Right forelimb (tissue), 1 donor: ENCODE measurements around the gene GRPEL2.
"Not testable (repeated sequence)": the region's sequence is repeated elsewhere in the genome, so short reads cannot be mapped to it uniquely, and the experiment has no call there.

Source experiments
- DNase-seq: peaks from one replicate; pipeline ENCODE4 v3.0.0-alpha.2; 2018

Gene GRPEL2

DNA sequence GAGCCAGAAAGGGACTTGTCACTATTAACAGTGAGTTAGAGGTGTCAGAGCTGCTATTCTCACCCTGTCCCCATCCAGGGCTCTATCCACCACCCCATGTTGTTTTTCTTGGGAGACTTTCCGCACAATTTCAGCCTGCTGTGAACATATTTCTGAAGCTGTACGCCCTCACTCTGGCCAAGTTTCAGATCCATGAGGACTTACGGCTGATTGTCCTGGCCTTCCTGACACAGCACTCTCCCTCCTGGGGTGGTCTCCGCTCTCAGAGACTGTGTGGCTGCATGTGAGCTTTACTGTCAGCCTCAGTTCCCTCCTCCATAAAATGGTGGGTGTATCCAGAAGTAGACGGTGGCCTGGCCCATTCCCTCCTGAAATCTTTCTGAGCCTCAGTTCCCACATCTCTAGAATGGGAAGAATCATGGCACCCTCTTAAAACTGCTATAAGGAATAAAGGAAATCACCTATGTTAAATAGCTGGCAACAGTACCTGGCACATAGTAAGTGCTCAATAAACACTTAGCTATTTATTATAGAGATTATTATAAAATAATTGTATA, 34.6 kb downstream of the GRPEL2 start:
- no peak for DNase-seq

DNA sequence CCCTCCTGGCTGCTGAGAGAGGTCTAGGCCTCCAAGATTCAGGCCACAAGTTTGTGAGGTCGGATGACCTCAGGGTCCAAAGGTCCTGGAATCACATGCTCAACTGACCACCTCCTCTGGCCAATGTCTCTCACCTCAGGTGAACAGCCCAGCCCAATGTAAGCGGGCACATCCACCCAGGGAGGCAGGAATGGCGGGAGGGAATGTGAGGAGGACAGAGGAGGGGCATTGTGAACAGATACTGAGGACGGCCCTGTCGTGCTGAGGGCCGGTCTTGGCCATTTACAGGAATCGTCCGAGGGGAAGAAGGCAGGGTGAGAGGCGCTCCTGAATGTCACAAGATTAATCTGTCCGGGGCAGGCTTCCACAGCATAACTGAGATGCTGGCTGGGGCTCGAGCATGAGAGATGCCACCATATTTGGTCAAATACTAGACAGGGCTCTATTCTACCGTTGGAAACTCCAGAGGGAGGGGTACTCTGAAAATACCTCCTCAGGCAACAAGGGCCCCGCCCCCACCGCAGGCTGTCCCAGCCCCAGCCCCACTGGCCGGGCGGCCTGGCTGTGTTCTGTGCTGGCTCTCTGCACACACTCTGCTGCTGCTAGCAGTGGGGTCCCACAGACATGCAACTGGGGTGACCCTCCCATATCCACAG, 35.3 kb downstream of the GRPEL2 start:
- no peak for DNase-seq

DNA sequence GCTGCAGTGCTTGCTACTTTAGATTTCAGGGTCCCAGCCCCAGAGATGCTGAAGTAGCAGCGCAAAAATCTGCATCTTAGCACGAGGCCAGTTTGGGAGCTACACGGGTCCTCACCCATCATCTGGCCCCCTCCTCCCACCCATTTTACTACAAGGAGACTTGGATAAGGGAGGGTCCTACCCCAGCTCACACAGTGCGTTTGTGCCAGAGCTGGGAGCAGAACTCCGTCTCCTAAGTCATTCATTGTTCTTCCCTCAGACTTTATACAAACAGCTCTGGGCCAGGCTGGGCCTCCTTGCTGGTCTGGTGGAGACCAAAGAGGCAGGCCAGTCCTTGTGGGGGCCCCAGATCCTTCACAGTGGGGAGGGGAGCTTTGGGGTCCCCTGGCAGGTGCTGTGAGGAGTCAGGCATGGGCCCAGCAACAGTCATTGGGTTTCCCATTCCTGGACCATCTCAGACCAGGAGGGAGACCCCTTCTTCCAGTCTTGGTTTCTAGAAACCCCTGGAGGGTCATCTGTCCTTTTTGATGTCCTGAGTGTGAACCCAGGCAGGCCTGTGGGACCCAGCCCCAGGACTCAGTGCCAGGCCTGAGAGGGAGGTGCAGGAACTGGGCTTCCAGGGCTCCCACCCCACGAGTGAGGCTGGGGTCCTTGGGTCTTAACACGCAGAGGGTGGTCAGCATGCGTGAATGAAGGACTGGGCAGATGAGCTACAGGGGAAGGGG, 36.1 kb downstream of the GRPEL2 start:
- DNase-seq, result no peak

DNA sequence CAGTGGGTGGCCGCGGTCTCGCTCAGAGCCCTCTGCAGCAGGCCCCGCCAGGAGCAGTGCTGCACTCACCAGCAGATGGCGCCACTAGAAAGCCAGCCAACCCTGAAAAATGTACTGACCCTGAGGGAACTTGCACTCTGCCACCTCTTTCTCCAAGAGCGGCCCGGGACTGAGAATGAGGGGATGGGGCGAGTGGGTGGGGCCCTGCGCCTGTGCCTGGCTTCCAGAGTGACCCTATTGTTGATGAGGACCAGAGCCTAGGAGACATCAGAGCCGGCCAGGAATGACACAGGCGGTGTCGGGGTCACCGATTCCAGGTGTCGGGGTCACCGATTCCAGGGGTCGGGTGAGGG, 36.7 kb downstream of the GRPEL2 start:
- peak; percentile 87 for DNase-seq

DNA sequence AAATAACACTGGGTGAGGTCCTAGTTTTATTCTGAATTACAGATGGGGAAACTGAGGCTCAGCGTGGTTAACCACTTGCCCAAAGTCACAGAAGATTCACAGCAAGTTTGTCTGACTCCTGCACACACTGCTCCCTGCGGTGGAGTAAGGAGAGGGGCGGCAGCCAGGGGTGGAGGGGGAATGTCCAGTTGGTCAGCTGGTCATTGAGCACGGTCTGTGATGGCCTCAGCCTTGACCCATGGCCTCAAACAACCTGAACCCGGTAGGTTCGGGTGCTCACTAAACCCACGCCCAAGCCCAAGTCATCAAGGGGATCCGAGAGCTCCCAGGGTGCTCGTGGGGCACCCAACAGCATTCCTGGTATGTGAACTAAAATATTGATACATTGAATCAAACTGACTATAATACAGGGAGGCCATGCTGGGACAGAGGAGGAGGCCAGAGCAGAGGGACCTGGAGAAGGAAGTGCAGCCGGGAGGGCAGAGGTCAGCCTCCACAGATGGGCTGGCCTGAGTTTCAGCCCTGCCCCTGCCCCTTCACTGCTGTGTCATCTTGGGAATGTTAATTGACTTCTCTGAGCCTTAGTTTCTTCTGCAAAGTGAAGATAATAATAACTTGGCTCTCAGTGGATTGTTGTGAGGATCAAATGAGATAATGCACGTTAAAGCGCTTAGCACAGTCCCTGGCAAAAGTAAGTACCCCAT, 37.4 kb downstream of the GRPEL2 start:
- DNase-seq, result no peak

DNA sequence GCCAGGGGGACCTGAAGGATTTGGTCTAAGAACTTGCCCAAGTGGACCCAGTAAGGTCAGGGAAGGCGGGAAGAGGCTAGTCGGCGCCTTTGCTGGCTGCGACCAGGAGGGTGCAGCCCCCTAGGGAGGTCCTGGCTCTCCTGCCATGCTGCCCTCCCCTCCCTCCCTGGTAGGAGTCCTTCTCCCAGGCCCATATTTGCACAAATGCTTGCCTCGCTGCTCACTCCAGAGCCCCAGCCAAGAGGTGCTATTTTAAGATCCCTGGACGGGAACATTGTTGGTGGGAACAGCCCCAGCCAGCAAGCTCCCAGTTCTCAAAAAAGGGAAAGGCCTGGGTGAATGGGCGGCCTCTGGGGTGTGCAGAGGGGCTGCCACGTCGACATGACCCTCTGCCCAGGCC, 38.1 kb downstream of the GRPEL2 start:
- DNase-seq, result no peak

DNA sequence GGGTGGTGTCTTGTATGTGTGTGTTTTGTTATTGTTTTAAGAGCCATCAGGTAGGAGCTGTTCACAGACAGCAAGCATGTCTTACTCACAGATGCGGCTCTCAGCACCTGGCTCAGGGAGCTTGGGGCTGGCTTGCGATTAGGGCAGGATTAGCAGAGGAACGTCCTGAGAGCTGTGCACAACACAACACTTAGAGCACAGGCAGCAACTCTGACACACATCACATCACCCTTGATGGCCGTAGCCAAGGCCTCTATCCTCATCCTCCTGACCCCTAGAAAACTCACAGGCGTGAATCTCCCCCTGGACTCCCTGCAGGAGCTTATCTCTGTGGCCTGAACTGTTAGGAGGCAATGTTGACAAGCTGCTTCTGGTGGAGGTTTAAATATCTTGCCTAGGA, 40.9 kb downstream of the GRPEL2 start:
- DNase-seq, result no peak

DNA sequence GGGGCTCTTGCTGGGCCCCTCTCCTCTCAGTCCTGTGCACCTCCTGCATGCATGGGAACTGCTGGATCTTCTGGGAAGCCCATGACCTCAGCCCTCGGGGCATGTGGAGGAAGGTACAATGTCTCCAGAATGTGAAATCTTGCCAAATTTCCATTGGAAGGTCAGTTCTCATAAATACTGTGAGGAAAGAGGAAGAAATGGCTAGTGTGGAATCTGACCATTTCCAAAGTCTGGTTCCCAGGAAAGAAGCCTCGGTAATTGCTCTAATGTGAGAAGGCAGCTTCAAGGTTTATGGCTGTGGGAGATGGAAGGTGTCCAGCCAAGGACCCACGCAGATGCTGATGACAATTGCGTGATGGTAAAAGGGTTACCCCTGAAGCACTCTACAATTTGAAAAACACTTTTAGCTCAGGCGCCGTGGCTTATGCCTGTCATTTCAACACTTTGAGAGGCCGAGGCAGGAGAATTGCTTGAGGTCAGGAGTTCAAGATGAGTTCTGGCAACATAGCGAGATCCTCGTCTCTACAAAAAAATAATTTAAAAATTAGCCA, 41.9 kb downstream of the GRPEL2 start:
- DNase-seq, result no peak

DNA sequence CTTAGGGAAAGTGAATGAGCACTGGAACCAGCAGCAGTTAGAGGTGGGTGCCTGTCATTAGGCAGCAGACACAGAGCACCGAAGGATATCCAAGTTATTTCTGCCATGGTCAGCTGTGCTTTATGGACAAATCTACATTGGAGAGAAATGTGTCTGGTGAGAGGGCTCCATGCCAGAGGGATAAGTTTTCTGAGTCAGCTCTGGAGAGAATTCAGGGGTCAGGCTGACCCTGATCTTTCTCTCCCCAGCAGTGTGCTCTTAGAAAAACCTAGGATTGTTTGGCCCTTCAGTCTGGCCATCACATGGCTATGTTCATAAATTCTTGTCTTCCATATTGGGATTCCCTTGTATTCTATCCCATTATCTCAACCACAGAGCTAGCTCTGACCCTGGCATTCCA, 42.7 kb downstream of the GRPEL2 start:
- no peak for DNase-seq

DNA sequence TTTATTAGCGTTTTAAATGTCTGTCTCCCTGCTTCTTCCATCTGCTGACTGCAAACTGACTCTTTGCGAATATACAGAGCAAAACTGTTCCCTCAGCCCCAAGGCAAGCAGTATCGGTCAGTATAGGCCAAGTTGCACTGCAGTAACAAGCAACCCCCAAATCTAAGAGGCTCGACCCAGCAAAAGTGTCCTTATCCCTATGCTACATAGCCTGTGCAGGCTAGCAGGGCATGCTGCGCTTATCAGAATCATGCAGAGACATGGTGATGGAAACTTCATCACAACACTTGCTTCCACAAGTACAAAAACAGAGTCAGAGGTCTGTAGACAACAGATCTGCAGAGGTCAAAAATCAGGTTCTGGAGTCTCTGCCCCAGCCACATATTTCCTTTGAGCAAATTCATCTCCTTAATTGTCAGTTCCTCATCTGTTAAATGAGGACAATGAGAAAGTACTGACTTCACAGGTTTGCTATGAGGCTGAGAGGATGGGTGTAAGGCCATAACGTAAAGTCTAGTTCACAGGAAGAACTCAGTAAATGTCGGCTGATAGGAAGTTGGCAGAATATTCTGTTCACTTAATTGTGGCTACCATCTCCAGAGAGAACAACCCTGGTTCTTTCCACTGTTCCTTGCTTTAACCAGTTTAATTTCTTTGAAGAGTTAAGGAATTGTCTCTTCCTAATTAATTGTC, 43.3 kb downstream of the GRPEL2 start:
- no peak for DNase-seq

DNA sequence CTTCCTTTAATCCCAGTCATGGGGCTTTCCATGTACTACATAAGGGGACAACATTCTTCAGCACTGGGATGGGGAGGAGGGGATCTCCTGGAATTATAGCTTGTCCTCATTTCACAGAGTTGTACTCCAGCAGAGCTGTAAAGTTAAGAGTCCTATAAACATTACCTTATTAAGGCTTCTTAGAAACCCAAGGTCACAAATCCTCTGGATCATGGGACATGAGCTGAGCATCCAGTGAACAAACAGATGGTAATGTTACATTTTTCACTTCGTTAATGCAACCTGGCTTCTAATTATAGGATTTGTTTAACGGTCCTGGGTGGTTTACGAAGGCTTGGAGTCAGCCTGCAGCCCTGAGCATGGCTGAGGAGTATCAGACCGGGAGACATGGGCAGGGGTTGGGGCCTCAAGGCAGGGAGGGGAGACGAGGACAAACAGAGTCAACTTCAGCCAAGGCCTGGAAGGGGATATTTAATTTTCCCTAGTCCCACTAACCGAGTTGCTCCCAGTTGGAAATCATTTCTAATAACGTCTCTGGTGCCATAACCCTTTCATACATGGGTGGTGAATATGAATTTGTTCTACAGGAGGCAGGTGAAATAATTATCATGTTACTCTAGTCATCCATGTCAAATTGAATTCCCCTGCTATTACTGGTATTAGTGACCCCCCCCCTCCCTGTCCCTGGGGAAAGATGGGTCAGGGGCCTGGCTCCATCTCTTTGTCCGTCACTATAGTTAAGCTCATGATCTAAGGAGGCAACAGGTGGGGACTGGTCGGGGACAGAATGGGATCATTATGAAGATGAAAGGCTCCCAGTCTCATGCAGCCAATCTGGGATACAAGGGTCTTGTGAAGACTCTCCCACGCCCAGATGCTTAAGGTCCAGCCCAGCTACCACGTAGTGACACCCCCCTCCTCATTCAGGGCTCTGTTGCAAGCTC, 44.5 kb downstream of the GRPEL2 start:
- DNase-seq, result no peak

DNA sequence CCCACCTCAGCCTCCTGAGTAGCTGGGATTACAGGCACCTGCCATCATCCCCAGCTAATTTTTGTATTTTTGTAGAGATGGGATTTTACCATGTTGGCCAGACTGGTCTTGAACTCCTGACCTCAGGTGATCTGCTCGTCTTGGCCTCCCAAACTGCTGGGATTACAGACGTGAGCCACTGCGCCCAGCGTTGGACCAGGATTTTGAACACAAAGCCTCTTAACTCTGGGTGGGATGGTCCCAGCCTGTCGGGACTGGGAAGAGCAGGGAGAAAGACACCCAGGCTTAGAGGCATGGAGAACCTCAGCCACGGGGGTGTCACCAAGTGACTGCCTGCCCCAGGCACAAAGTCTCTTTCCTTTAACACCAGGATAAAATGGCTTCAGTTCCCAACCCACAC, 45.8 kb downstream of the GRPEL2 start:
- DNase-seq, result not testable (repeated sequence)

DNA sequence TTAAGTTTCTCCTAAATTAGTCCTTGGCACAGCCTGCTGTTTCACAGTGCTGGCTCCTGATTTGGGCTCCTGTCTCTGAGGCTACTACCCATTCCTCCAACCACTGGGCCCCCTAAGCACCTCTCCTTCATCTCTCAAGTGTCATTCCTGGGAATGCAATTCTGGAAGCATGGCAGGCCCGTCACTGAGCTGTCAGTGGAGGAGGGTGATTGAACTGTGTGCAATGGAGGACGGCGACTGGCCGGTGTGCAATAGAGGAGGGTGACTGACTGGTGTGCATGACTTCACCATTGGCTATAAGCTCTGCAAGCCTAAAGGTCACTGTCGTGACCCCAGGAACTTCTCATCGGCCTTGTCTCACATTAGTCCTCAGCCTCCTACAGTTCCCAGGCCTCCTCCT, 46.2 kb downstream of the GRPEL2 start:
- DNase-seq, result no peak

DNA sequence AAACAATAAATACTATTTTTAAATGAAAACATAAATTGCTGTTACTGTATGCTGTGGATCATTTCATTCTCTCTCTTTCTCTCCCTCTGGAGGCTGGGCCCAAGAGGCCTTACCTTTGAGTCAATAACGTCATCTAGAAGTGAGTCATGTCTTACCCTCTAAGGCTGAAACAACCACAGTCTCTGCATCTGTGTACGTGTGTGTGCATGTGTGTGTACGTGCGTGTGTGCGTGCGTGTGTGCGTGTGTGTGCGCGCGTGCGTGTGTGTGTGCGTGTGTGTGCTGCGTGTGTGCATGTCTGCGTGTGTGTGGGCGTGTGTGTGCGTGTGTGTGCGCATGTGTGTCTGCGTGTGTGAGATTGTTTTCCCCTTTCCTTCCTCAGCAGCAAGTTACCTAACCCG, 47.4 kb downstream of the GRPEL2 start:
- DNase-seq, result no peak

DNA sequence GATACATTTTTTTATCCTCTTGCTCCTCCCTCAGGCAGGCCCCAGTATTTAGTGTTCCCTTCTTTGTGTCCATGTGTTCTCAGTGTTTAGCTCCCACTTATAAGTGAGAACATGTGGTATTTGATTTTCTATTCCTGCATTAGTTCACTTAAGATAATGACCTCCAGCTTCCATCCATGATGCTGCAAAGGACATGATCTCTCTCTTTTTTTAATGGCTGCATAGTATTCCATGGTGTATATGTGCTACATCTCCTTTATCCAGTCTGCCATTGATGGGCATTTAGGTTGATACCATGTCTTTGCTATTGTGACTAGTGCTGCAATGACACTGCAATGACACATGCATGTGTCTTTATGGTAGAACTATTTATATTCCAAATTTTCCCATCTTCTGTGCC, 49.7 kb downstream of the GRPEL2 start:
- not testable (repeated sequence) for DNase-seq

DNA sequence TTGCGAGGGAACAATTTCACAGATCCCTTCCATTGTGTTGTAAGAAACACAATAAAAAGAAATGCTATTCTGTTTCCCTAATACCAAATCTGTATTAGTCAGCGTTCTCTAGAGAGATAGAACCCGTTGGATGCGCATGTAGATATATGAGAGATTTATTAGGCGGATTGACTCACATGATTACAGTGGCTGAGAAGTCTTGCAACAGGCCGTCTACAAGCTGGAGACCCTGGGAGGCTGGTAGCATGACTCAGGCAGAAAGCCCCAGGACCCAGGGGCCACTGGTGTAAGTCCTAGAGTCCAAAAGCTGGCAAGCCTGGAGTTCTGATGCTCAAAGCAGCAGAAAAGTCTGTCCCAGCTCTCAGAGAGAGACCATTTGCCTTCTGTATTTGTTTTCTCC, 52.2 kb downstream of the GRPEL2 start:
- no peak for DNase-seq

DNA sequence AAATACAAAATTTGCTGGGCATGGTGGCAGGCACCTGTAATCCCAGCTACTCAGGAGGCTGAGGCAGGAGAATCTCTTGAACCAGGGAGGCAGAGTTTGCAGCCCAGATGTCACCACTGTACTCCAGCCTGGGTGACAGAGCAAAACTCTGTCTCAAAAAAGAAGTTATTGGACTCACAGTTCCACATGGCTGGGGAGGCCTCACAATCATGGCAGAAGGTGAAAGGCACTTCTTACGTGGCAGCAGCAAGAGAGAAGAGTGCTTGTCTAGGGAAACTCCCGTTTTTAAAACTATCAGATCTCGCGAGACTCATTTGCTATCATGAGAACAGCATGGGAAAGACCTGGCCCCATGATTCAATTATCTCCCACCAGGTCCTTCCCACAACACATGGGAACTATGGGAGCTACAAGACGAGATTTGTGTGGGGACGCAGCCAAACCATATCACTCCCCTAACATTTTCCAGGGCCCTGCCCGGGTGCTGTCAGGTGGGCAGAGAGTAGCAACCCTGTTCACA, 53.5 kb downstream of the GRPEL2 start:
- not testable (repeated sequence) for DNase-seq

DNA sequence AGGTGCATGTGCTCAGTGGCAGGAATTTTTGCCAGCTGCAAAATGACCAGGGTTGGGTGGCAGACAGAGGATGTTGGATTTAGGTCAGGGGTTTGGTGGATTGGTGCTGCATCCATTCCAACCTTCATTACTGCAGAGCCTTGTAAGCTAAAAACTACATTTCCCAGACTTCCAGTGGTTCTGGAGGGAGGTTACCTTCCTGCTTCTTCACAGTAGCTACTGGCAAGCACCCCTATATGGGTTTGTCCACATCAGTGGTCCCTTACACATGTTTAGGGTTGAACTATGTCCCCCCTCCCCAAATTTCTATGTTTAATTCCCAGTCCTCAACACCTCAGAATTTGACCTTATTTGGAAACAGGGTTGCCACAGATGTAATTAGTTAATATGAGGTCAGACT, 54.5 kb downstream of the GRPEL2 start:
- DNase-seq, result no peak

DNA sequence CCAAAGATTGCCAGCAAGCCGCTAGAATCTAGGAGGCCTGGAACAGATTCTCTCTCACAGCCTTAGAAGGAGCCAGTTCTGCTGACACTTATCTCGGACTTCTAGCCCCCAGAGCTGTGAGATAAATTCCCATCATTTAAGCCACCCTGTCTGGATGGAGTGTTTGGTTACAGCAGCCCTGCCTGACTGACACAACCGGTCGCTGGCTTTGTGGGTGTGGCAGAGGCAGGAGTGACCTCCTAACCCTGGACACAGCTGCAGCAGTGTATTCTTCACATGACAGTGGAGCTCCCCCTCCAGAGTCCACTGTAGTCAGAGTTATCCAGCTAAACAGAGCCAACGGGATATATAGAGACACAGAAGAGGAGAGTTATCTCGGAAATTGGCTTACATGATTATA, 55.0 kb downstream of the GRPEL2 start:
- no peak for DNase-seq

DNA sequence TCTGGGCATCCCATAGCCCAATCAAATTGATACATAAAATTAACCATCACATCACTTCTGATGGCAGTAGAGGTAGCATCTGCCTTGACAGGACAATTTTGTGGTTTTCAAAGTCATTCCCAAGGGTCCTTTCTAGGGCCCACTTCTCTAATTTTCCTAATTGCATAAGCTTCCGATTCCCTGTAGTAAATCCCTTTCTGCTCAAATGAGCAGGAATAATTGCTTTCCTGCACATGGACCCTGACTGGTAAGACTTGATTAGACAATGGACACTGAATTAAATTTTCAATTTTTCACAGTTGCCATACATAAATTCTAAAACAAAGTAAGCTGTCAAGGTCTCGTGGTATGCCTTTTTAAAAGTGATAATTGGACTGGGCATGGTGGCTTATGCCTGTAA, 55.8 kb downstream of the GRPEL2 start:
- DNase-seq, result no peak

DNA sequence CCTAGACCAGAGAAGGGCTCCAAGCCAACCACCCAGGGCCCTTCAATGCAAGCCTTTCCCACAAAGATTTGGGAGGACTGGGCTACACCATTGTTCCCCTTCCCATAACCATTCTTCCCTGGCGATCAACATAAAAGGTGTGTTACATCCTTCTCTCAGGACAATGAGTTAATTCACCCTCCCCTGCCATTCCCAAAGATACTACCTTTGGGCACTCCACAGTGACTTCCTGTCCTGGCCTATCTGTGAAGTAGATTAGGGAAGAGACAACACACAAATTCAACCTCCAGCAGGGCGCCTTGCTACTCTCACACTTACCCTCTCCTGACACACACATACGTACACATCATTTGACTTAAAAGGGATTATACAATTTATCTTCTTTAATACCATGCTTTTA, 57.0 kb downstream of the GRPEL2 start:
- DNase-seq, result no peak
